Measurements from ENCODE around the gene RTP4. TPM values are rescaled to one million over a fixed set of nuclear protein-coding genes. Genes with fewer than 3 reads are reported as not detected.

RTP4 gene
- total and polyA plus RNA-seq, 2 of the 8 experiments (the other 6 are each of a cell fraction or from before 2014, with no cell fraction given), result not detected

DNA sequence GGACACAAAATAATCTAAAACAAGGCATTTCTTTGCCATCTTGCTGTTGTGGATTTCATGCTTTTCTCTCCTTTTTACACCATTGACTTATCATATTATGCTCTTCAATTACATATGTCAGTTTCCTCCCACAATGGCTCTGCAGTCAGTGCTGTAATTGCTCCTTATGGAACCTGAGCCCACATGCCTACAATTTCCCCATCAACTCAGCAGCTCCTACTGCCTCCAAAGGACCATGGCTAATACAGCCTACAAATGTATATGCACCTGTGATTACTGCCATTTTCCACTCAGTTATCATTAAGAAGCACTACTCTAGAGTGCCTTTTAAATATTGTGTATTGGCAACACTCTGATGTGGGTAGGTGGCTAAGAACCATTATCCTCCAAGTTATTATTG, 30.8 kb downstream of the RTP4 start:
- Histone ChIP-seq H4K8ac (ENCODE audit: extremely low read depth, insufficient read depth, low read length) (no peak overlapping the region), H2BK12ac (ENCODE audit: low read depth, low read length) (no peak overlapping the region), H4K91ac (replicated peaks; ENCODE audit: insufficient read length, low read length) (no peak overlapping the region), H2BK5ac (ENCODE audit: low read depth, low read length) (no peak overlapping the region), H3K27ac (ENCODE audit: low read depth, low read length) (no peak overlapping the region), H3K9ac (replicated peaks in 1 of 4; ENCODE audit: extremely low read depth in 1 of 4, low read depth in 3 of 4, low read length in 3 of 4) (no peak overlapping the region), H3K56ac (replicated peaks; ENCODE audit: insufficient read length, low read depth, low read length) (no peak overlapping the region), H3K23ac (ENCODE audit: insufficient read length) (no peak overlapping the region), H4K5ac (ENCODE audit: insufficient read length, low read depth, low read length) (no peak overlapping the region), H3K27me3 (replicated peaks in 1 of 4; ENCODE audit: control insufficient read depth in 3 of 4, extremely low read depth in 1 of 4, insufficient read depth in 3 of 4, low read length in 3 of 4) (no peaks in the 10 kb centered on the region), H3K79me1 (ENCODE audit: low read depth, low read length) (no peaks in the 10 kb centered on the region), H3K36me3 (ENCODE audit: control insufficient read depth in 2 of 4, insufficient read depth in 4 of 4, low read length in 3 of 4) (no peaks in the 10 kb centered on the region), H2BK120ac (replicated peaks; ENCODE audit: low read depth, low read length) (no peak overlapping the region), H3K23me2 (ENCODE audit: low read depth, low read length) (no peaks in the 10 kb centered on the region), H3K9me3 (ENCODE audit: insufficient read depth in 2 of 2, low read depth in 1 of 2, low read length in 1 of 2) (no peaks in the 10 kb centered on the region), H3K4me3 (ENCODE audit: extremely low read depth in 1 of 4, insufficient read depth in 2 of 4, low read depth in 3 of 4, low read length in 4 of 4) (no peak overlapping the region), H2BK15ac (ENCODE audit: low read length) (no peak overlapping the region), H3K4ac (replicated peaks; ENCODE audit: insufficient read length, low read depth, low read length) (no peak overlapping the region), H3K4me2 (ENCODE audit: insufficient read depth in 1 of 2, low read depth in 2 of 2, low read length in 2 of 2) (no peak overlapping the region), H3K4me1 (replicated peaks in 1 of 4; ENCODE audit: control insufficient read depth in 3 of 4, insufficient read depth in 4 of 4, low read length in 3 of 4) (no peaks in the 10 kb centered on the region), H2BK20ac (ENCODE audit: low read length) (no peak overlapping the region), H2AK5ac (ENCODE audit: low read depth, low read length) (no peak overlapping the region), H3K18ac (ENCODE audit: extremely low read depth, low read length) (no peak overlapping the region), H4K20me1 (replicated peaks in 1 of 2; ENCODE audit: control insufficient read depth in 1 of 2, insufficient read depth in 2 of 2, low read length in 2 of 2) (no peaks in the 10 kb centered on the region), H3K14ac (ENCODE audit: insufficient read length) (no peak overlapping the region), H3K79me2 (ENCODE audit: control insufficient read depth in 1 of 2, insufficient read depth in 2 of 2, low read length in 2 of 2) (no peaks in the 10 kb centered on the region), H2AFZ (ENCODE audit: low read length) (no peak overlapping the region)
- ChIA-PET CTCF (ENCODE audit: partially characterized antibody) (interaction anchor here (0.8 to 2.8 kb wide), 2 partner anchors 40 to 79 kb away, joined by 3 to 13 read pairs; no protein-coding TSS in a partner anchor), POLR2A (ENCODE audit: partially characterized antibody) (no interaction called here)
- DNase-seq (ENCODE audit: low read depth in 1 of 2, low spot score in 2 of 2) (no peak), FAIRE-seq (no peak)
- TF ChIP-seq NRF1 (IDR thresholded peaks at IDR 0.05; ENCODE audit: low read depth, low read length), result no peak
- TF ChIP-seq, protein P1, sequence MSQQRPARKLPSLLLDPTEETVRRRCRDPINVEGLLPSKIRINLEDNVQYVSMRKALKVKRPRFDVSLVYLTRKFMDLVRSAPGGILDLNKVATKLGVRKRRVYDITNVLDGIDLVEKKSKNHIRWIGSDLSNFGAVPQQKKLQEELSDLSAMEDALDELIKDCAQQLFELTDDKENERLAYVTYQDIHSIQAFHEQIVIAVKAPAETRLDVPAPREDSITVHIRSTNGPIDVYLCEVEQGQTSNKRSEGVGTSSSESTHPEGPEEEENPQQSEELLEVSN (IDR thresholded peaks at IDR 0.05), result no peak
- TF ChIP-seq POU5F1 (IDR thresholded peaks at IDR 0.05; ENCODE audit: low read depth, low read length), result no peak
- no peak for TF ChIP-seq TAF7 (optimal IDR thresholded peaks at IDR 0.05; ENCODE audit: borderline replicate concordance, low read depth, low read length)
- no peak for TF ChIP-seq SP2 (IDR thresholded peaks at IDR 0.05; ENCODE audit: low read length)
- TF ChIP-seq HDAC6 (IDR thresholded peaks at IDR 0.05; ENCODE audit: low read depth, low read length), result no peak
